PFSK-1 (cell line): ENCODE data around the gene HCN2.

ENCODE experiments used
- POLR2AphosphoS5 ChIP-seq: IDR thresholded peaks from 2 replicates; pipeline ENCODE4 v1.6.1; 2012; ENCODE audit warnings: low read depth, mild to moderate bottlenecking, control low read depth, low read length, moderate library complexity
- REST ChIP-seq, 2 experiments: IDR thresholded peaks; 2 replicates each; pipeline versions ENCODE4 v1.6.1 to v1.8.0; 2011 to 2012; ENCODE audit warnings: low read depth in 2 of 2, low read length in 2 of 2, control low read depth in 1 of 2, inconsistent platforms in 1 of 2, mild to moderate bottlenecking in 1 of 2, moderate library complexity in 1 of 2; ENCODE audit not compliant: insufficient read depth in 1 of 2
- TAF1 ChIP-seq: IDR thresholded peaks from 2 replicates; pipeline ENCODE4 v1.6.1; 2012; ENCODE audit warnings: low read length, control low read depth, borderline replicate concordance; ENCODE audit not compliant: insufficient read depth

- no peak for TF ChIP-seq POLR2AphosphoS5
- TF ChIP-seq TAF1 = no peak
- no peak for TF ChIP-seq REST (IDR thresholded peaks at IDR 0.05; ENCODE audit: insufficient read depth in 1 of 2, low read depth in 2 of 2, low read length in 2 of 2)
Measured at GRCh38 chr19:580274-580835, 9.3 kb upstream of the HCN2 start.
